Activated CD8-positive, alpha-beta memory T cell treated with anti-CD3 and anti-CD28 coated beads for 24 hours (primary cell): ENCODE data around the gene TNFSF4.

Experiments used
- DNase-seq: peaks from one replicate; pipeline ENCODE4 v3.0.0-alpha.2; 2020

The TNFSF4 gene

DNA sequence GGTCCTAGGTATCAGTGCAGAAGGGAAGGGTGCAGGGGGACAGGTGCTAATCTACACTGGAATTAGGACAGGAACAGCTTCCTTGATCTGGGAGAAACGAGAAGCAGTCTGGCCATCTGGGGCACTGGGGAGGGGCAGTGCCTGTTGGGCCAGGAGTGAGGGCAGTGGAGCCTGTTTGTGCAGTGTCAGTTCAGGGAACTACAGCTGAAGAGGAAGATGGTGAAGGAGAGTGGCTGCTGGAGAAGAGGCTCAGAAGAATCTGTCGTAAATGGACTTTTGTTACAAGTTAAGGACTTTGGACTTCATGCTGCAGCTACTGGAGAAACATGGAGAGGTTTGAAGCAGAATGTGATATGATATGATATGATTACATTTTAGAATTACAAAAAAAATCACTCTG lies 3.2 kb upstream of the TNFSF4 start:
- DNase-seq = no peak

DNA sequence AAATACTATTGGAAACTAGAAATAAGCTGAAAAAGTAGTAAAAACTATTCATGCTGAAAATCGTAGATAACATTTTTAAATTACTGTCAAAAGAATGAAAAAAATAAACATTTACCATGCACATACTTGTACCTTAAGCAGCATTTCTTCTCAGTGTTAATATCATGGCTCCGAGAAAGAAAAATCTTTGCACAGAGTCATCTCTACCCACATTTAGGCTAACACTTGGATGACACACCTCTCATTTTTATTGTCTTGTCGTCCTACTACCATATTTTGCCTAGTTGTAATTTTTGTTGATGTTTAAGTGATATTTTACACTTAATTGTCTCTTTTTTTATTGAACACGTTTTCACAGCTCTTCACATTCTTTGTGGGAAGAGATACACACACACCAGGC lies 1.7 kb upstream of the TNFSF4 start:
- no peak for DNase-seq

- no peak for DNase-seq
Observed at GRCh38 chr1:173208146-173208545, 1.0 kb upstream of the TNFSF4 start.

DNA sequence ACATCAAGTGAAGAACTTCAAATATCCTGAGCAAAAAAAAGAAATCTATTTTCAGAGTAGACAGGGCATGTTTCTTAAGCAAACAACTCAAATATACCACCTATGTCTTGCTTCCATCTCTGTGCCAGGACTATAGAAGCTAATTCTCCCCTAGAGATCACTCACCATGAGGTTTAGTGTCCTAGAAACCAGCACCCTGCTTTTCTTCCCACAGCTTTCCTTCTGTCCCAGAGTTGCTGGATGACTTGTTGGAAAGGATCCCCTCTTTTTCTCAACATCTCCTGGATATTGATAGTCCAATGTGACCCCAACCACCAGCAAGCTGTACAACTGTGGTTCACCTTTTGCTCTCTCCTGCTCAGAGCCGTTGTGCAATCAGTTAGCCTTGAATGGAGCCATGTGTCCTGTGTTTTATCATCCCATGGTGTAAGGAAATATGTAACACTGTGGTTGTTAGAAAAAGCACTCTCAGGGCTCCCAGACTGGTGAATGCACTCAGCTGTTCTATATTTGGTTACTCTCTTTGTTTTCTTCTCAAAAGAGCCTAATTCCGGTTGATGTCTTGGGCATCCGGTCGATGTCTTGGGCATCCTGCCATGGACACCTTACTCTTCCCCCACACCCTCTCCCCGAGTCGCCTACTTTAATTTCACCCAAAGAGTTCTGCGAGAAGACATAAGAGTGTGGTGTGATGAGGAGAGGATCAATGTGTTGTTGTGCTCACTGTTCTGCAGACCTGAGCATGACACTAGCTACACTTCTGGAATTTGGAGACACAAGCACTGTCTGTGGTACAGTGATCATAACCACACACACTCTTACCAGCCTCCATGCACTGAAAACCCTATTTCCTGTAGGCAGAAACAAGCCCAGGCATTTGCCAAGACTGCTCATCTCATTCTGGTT lies 1.7 kb downstream of the TNFSF4 start:
- peak; percentile 64 for DNase-seq

GRCh38 chr1:173204693-173205092 lies 2.4 kb downstream of the TNFSF4 start:
- DNase-seq = no peak

GRCh38 chr1:173202424-173203145 lies 4.5 kb downstream of the TNFSF4 start:
- no peak for DNase-seq

DNA sequence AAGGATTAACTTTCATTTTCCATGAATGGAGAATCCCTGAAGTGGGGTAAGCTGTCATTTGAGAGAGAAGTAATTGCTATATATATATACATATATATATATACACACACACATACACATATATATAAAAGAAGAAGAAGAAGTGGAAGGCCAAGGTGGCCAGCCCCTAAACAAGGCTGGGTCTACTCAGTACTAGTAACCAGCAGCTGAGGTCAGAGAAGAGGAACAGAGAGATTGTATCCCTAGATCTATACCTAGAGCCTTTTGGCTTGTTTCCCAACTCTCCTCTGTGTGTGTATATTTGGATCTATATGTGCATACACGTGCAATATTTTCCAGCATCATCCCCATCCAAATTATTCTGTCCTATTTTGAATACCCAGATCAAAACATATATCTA lies 5.2 kb downstream of the TNFSF4 start:
- DNase-seq = no peak

GRCh38 chr1:173195596-173196088 lies 11.5 kb downstream of the TNFSF4 start:
- DNase-seq = peak; percentile 73

DNA sequence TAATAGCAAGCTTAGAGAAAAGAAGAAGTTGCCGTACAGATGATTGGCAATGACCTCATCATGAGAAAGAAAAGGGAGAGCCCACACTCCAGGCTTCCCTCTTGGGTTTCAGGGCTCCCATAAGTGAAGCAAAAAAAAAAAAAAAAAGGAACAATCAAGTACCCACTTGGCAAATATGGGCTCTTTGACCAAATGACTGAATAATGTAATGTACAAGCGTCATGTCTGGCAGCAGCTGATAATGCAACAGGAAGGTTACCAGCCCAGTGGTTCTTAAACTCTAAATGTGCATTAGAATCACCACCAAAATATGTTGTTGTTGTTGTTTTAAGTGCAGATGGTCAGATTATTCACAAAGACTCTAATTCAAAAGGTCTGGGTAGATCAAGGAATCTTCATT lies 13.5 kb downstream of the TNFSF4 start:
- DNase-seq = no peak

GRCh38 chr1:173191011-173191705 lies 16.0 kb downstream of the TNFSF4 start:
- no peak for DNase-seq

GRCh38 chr1:173190101-173190936 lies 16.8 kb downstream of the TNFSF4 start:
- no peak for DNase-seq

DNA sequence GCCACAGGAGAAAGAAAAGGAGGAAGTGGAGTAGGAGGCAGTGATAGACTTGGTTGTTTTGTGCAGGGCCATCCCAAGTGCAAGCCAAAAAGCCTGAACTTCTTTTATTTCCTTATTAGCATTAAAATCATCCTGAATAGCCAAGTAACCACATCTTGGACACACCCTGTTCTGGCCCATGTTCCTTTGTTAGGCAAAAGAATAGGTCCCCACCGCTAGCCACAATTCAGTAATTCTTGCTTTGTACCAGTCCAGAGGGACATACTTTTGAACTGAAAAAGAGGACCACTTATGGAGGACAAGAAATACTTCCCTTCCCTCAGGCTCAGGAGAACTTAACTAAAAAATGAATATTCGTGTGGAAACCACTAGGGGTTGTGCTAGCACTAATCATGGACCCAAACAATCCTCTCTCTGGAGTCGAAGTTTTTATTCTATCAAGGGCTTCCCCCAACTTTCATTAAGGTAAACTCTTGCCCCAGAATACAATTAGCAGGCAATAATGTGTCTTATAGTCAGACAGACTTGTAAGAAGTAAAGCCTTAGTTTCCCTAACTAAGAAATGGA lies 19.4 kb downstream of the TNFSF4 start:
- no peak for DNase-seq

- no peak for DNase-seq
Observed at GRCh38 chr1:173181791-173182190, 25.3 kb downstream of the TNFSF4 start.

DNA sequence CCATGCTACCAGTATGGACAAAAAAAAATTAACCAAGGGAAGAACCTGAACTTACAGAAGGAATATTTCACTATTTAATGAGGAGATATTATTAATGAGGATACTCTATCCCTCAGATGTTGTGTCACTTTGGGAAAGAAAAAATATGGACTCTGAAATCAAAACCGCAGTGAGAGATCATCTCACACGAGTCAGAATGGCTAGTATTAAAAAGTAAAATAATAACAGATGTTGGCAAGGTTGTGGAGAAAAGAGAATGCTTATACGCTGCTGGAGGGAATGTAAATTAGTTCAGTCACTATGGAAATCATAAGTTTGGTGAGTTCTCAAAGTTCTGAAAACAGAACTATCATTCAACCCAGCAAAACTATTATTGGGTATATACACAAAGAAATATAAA lies 30.9 kb downstream of the TNFSF4 start:
- DNase-seq = no peak

GRCh38 chr1:173175514-173176145 lies 31.5 kb downstream of the TNFSF4 start:
- no peak for DNase-seq

DNA sequence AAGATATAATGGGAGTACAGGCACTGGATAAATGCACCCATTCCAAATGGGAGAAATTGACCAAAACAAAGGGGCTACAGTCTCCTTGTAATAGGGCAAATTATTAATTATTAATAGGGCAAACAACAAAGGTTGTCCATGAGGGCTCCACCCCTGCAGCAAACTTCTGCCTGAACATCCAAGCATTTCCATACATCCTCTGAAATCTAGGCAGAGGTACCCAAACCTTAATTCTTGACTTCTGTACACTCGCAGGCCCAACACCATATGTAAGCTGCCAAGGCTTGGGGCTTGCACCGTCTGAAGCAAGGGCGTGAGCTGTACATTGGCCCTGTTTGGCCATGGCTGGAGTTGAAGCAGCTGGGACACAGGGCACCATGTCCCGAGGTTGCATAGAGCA lies 33.7 kb downstream of the TNFSF4 start:
- no peak for DNase-seq

DNA sequence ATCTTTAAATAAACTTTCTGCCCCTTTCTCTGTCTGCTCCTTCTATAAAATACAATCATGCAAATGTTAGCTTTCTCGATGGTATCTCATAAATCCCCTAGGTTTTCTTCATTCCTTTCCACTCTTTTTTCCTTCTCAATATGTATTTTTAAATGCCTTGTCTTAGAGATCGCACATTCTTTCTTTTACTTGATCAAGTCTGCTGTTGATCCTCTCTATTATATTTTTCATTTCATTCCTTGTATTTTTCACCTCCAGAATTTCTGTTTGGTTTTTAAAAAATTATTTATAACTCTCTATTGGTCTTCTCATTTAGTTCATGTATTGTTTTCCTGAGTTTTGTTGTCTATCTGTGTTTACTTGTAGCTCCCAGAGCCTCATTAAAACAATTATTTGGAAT lies 36.0 kb downstream of the TNFSF4 start:
- DNase-seq = no peak

- no peak for DNase-seq
Observed at GRCh38 chr1:173168941-173169340, 38.2 kb downstream of the TNFSF4 start.

- DNase-seq = no peak
Observed at GRCh38 chr1:173164686-173165085, 42.4 kb downstream of the TNFSF4 start.

- no peak for DNase-seq
Observed at GRCh38 chr1:173164178-173164577, 43.0 kb downstream of the TNFSF4 start.

GRCh38 chr1:173163222-173163621 lies 43.9 kb downstream of the TNFSF4 start:
- no peak for DNase-seq

DNA sequence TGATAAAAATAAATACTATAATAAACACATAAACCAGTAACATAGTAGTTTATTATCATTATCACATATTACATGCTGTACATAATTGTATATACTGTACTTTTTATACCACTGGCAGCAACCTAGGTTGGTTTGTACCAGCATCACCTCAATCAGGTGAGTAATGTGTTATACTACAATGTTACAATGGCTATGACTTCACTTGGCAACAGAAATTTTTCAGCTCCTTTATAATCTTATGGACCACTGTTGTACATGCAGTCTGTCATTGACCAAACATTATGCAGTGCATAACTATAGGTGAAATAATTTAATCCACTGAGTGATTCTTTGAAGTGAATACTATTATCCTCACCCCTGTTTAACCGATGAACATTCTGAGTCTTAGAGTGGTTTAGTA lies 44.5 kb downstream of the TNFSF4 start:
- DNase-seq = no peak
